Measurements from ENCODE around the gene BUD13.

DNA sequence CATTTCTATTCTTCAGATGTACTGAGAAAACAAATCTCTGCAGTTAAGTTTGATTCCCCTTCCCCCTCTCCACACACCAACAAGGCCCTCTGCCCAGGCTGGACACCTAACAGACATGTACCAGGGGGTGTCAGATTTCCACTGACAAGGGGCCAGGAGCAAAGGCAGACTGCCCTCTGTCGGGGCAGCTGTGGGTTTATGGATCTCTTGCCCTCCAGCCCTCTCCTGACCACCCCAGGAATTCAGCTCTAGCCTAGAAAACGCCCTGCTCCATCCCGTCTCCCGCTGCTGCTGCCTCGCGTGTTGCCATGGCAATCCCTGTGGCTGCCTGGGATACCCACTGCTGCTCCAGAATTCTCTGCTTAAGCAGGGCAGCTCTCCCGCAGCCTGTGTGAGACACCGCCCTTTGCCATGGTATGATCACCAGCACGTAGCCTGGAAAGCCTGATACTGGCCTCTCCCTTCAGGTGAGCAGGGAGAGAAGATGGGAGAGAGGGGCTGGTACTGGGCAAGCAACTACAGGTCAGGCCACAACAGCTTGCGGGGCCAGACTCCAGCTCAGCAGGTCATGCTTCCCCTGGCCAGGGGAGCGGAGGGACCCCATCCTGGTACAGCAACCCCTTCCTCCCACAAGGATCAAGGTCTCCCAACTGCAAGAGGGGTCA is 41.6 kb downstream of the BUD13 start:
- no peak for TF ChIP-seq POLR2A (IDR thresholded peaks at IDR 0.05; ENCODE audit: low read length)
- no peak for TF ChIP-seq GATA1 (IDR thresholded peaks at IDR 0.05; ENCODE audit: low read depth, low read length)
